MM.1S (cell line): ENCODE data around the gene AURKB.
A peak's percentile ranks its signal among the peaks of the same experiment; 100 is the strongest.
"Not testable (repeated sequence)": the region's sequence is repeated elsewhere in the genome, so short reads cannot be mapped to it uniquely, and the experiment has no call there.

Experiments used
- DNase-seq: peaks from one replicate; pipeline ENCODE4 v3.0.0-alpha.2; 2015
- H2AFZ ChIP-seq: fragments of 300-600 bp; sonication (generic); 2 replicates; pipeline ENCODE4 v1.6.0; 2016; ENCODE audit warnings: antibody characterized with exemption, low read length
- H3F3A ChIP-seq: fragments of 300-600 bp; sonication (generic); 2 replicates; pipeline ENCODE4 v1.6.1; 2016; ENCODE audit warnings: mild to moderate bottlenecking, antibody characterized with exemption, low read length, moderate library complexity, mixed read lengths; ENCODE audit not compliant: insufficient read depth
- H3K27ac ChIP-seq: fragments of 300-600 bp; sonication (generic); 2 replicates; pipeline ENCODE4 v1.5.1; 2016; ENCODE audit warnings: mild to moderate bottlenecking, low read length
- H3K27me3 ChIP-seq: fragments of 300-600 bp; sonication (generic); replicated peaks from 2 replicates; pipeline ENCODE4 v1.6.0; 2016; ENCODE audit warnings: low read length; ENCODE audit not compliant: insufficient read depth
- H3K36me3 ChIP-seq: fragments of 300-600 bp; sonication (generic); replicated peaks from 2 replicates; pipeline ENCODE4 v1.6.1; 2016; ENCODE audit warnings: mild to moderate bottlenecking, low read length, mixed read lengths; ENCODE audit not compliant: insufficient read depth
- H3K4me1 ChIP-seq: fragments of 300-600 bp; sonication (generic); 2 replicates; pipeline ENCODE4 v1.6.1; 2016; ENCODE audit warnings: low read length, mixed read lengths
- H3K4me2 ChIP-seq: fragments of 300-600 bp; sonication (generic); 2 replicates; pipeline ENCODE4 v1.6.0; 2016; ENCODE audit warnings: low read depth, low read length
- H3K4me3 ChIP-seq: fragments of 300-600 bp; sonication (generic); 2 replicates; pipeline ENCODE4 v1.5.1; 2016; ENCODE audit warnings: low read length, mixed read lengths
- H3K79me2 ChIP-seq: fragments of 300-600 bp; sonication (generic); 2 replicates; pipeline ENCODE4 v1.6.1; 2016; ENCODE audit warnings: mixed run types, low read length, mixed read lengths
- H3K9ac ChIP-seq: fragments of 300-600 bp; sonication (generic); 2 replicates; pipeline ENCODE4 v1.6.1; 2016; ENCODE audit warnings: low read length, mixed read lengths
- H3K9me2 ChIP-seq: fragments of 300-600 bp; sonication (generic); replicated peaks from 2 replicates; pipeline ENCODE4 v1.6.1; 2016; ENCODE audit warnings: mild to moderate bottlenecking, low read length, mixed read lengths; ENCODE audit not compliant: insufficient read depth
- H3K9me3 ChIP-seq: fragments of 300-600 bp; sonication (generic); replicated peaks from 2 replicates; pipeline ENCODE4 v1.6.1; 2016; ENCODE audit warnings: mild to moderate bottlenecking, low read length, mixed read lengths; ENCODE audit not compliant: insufficient read depth
- H4K20me1 ChIP-seq: fragments of 300-600 bp; sonication (generic); 2 replicates; pipeline ENCODE4 v1.6.1; 2016; ENCODE audit warnings: mild to moderate bottlenecking, low read length, moderate library complexity, mixed read lengths; ENCODE audit not compliant: insufficient read depth
- EZH2 ChIP-seq: fragments of 300-600 bp; sonication (generic); optimal IDR thresholded peaks from 2 replicates; pipeline ENCODE3; 2017; ENCODE audit warnings: low read depth, mild to moderate bottlenecking, antibody characterized with exemption, low read length, mixed read lengths
- EZH2phosphoT487 ChIP-seq: fragments of 300-600 bp; sonication (generic); IDR thresholded peaks from 2 replicates; pipeline ENCODE4 v1.6.1; 2018; ENCODE audit warnings: antibody characterized with exemption, low read length
- TF ChIP-seq, protein P1 (sequence below): fragments of 300-600 bp; sonication (generic); IDR thresholded peaks from 2 replicates; pipeline ENCODE4 v1.5.1; 2016; ENCODE audit warnings: antibody characterized with exemption, low read length, mixed read lengths

AURKB gene

GRCh38 chr17:8175795-8176196 is 34.6 kb downstream of the AURKB start:
- Histone ChIP-seq H3K9me3 (no peaks in the 10 kb centered on the region), H3K9ac (peak overlapping the region; percentile 74), H3K27me3 (no peaks in the 10 kb centered on the region), H3K79me2 (no peaks in the 10 kb centered on the region; the same call in 1 of the 2 replicates), H2AFZ (peak overlapping the region; percentile 88), H3K4me3 (peak overlapping the region; percentile 90), H3K4me1 (peaks cover 17% of the 10 kb centered on the region; the same call in 1 of the 2 replicates), H3K4me2 (peak overlapping the region; percentile 90), H3K36me3 (no peaks in the 10 kb centered on the region), H3K27ac (peak overlapping the region; percentile 64), H4K20me1 (no peaks in the 10 kb centered on the region), H3F3A (peaks cover 23% of the 10 kb centered on the region), H3K9me2 (no peaks in the 10 kb centered on the region)
- no peak for DNase-seq
- TF ChIP-seq EZH2 (no peak), EZH2phosphoT487 (no peak)
- TF ChIP-seq, protein P1, sequence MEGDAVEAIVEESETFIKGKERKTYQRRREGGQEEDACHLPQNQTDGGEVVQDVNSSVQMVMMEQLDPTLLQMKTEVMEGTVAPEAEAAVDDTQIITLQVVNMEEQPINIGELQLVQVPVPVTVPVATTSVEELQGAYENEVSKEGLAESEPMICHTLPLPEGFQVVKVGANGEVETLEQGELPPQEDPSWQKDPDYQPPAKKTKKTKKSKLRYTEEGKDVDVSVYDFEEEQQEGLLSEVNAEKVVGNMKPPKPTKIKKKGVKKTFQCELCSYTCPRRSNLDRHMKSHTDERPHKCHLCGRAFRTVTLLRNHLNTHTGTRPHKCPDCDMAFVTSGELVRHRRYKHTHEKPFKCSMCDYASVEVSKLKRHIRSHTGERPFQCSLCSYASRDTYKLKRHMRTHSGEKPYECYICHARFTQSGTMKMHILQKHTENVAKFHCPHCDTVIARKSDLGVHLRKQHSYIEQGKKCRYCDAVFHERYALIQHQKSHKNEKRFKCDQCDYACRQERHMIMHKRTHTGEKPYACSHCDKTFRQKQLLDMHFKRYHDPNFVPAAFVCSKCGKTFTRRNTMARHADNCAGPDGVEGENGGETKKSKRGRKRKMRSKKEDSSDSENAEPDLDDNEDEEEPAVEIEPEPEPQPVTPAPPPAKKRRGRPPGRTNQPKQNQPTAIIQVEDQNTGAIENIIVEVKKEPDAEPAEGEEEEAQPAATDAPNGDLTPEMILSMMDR = no peak

DNA sequence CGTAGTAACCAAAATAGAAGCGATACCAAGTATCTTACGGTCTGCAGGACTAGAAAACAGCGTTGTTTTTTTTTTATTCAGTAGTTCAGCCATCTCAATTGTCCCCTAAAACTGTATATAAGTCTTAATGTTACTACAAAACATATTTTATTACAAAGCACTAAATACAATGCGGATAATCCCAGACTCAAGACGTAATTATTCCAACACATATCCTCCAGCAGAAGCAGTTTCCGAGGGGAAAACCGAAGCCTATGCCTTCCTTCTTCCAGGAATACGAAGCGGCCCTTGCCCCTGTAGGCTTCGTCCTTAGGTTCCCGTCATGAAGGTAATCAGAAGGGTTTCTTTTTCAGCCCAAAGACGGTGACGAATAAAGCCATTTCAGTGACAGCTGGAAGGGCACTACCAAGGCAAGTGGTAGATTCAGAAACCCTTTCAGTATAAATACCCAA is 36.5 kb downstream of the AURKB start:
- Histone ChIP-seq H3K27ac (peak overlapping the region; percentile 90; the same call in 1 of the 2 replicates), H3K27me3 (no peaks in the 10 kb centered on the region)

DNA sequence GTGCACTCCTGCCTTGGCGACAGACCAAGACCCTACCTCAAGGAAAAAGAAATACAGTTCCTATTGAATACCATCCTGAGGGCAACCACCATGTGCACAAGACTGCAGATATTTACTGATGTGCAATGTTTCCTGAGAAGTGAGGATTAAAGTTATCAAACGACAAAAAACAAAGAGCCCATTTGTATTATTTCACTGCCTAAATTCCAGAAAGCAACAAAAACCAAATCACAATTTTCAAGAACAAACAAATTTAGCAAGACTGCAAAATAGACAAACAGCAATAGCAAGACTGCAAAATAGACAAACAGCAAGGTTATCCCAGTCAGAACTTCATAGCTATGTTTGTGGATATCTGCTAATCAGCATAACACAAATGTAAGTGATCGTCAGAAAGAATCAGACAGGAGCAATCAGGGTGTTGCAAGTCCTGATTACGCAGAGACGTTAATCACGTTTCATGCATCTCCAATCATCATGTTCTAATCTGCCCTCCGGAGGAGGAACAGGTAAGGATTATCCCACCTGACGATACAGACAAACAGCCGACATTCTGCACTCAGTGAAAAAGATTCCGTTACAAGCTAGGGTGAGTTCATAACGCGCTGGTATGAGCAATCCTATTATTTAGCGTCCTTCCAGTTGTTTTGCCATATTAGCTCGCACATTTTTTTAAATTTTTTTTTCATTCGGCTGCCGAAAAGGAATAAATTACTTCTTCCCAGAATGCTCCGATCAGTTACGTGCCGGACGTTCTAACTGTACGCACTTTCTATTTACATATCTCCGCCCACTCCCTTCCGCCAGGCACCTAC is 37.1 kb downstream of the AURKB start:
- H3K4me1 ChIP-seq = peaks cover 17% of the 10 kb centered on the region; the same call in 1 of the 2 replicates

More for the DNA sequence above, 36.5 kb downstream of the AURKB start:
- no peak for DNase-seq
- Histone ChIP-seq H3K9me3 (no peaks in the 10 kb centered on the region), H2AFZ (peak overlapping the region; percentile 68), H3K36me3 (no peaks in the 10 kb centered on the region), H3K4me3 (peak overlapping the region; percentile 54), H4K20me1 (no peaks in the 10 kb centered on the region), H3K9ac (peak overlapping the region; percentile 84), H3F3A (peaks cover 23% of the 10 kb centered on the region), H3K4me2 (peak overlapping the region; percentile 82), H3K9me2 (no peaks in the 10 kb centered on the region), H3K4me1 (peaks cover 17% of the 10 kb centered on the region; the same call in 1 of the 2 replicates), H3K79me2 (no peaks in the 10 kb centered on the region; the same call in 1 of the 2 replicates)
- TF ChIP-seq EZH2 = no peak
- TF ChIP-seq EZH2phosphoT487 = no peak
- TF ChIP-seq, protein P1 = no peak

DNA sequence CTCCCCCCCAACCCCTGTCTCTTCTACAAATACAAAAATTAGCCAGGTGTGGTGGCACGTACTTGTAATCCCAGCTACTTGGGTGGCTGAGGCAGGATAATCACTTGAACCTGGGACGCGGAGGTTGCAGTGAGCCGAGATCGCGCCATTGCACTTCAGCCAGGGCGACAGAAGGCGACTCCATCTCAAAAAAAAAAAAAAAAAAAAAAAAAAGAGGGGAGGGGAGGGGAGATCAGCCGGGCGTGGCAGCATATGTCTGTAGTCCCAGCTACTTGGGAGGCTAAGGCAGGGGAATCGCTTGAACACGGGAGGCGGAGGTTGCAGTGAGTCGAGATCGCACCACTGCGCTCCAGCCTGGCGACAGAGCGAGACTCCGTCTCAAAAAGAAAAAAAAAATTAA is 40.2 kb downstream of the AURKB start:
- H3K27ac ChIP-seq, H3K9me3 ChIP-seq, H3K36me3 ChIP-seq, H3K9ac ChIP-seq, H3K79me2 ChIP-seq, H3K9me2 ChIP-seq, DNase-seq, H3K4me2 ChIP-seq, H4K20me1 ChIP-seq, H3K27me3 ChIP-seq, H3K4me3 ChIP-seq, H2AFZ ChIP-seq: not testable (repeated sequence)
- Histone ChIP-seq H3F3A (peaks cover 20% of the 10 kb centered on the region), H3K4me1 (peaks cover 13% of the 10 kb centered on the region; the same call in 1 of the 2 replicates)

More for the DNA sequence above, 37.1 kb downstream of the AURKB start:
- Histone ChIP-seq H2AFZ (peak overlapping the region; percentile 68), H3K9me3 (no peaks in the 10 kb centered on the region), H3K36me3 (no peaks in the 10 kb centered on the region), H3F3A (peaks cover 23% of the 10 kb centered on the region), H3K9me2 (no peaks in the 10 kb centered on the region), H3K4me3 (peak overlapping the region; percentile 54), H3K27me3 (no peaks in the 10 kb centered on the region), H3K4me2 (peak overlapping the region; percentile 82; the same call in 1 of the 2 replicates), H3K27ac (peak overlapping the region; percentile 90), H4K20me1 (no peaks in the 10 kb centered on the region), H3K79me2 (no peaks in the 10 kb centered on the region; the same call in 1 of the 2 replicates), H3K9ac (peak overlapping the region; percentile 84)
- peak; percentile 97 for DNase-seq
- TF ChIP-seq EZH2phosphoT487 (no peak), EZH2 (no peak)
- TF ChIP-seq, protein P1 = no peak
